GM19395 (cell line): Measurements from ENCODE around the gene RAPGEF4.
"Not testable (repeated sequence)": the region's sequence is repeated elsewhere in the genome, so short reads cannot be mapped to it uniquely, and the experiment has no call there.

Experiments
- ATAC-seq: cut with Tn5 transposase; IDR thresholded peaks from one replicate; pipeline ENCODE4 v1.9.1; 2021; ENCODE audit warnings: mild to moderate bottlenecking, moderate library complexity; ENCODE audit not compliant: unreplicated experiment

Gene RAPGEF4

DNA sequence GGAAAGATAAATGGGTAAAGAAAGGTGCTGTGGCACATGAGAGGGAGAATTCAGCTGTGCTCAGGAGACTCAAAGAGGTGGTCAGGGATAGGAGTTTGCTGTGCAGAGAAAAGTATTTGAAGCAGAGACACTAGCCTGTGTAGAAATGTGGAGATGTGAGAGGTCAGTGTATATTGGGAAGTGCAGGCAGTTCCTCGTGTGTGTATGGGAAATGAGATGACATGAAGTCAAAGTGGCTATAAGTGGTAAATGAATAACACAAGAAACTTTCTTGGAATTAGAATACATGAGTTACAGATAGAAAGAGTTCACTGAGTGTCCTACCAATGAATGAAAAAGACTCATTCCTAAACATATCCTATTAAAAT is 351.6 kb downstream of the RAPGEF4 start:
- ATAC-seq: no peak

DNA sequence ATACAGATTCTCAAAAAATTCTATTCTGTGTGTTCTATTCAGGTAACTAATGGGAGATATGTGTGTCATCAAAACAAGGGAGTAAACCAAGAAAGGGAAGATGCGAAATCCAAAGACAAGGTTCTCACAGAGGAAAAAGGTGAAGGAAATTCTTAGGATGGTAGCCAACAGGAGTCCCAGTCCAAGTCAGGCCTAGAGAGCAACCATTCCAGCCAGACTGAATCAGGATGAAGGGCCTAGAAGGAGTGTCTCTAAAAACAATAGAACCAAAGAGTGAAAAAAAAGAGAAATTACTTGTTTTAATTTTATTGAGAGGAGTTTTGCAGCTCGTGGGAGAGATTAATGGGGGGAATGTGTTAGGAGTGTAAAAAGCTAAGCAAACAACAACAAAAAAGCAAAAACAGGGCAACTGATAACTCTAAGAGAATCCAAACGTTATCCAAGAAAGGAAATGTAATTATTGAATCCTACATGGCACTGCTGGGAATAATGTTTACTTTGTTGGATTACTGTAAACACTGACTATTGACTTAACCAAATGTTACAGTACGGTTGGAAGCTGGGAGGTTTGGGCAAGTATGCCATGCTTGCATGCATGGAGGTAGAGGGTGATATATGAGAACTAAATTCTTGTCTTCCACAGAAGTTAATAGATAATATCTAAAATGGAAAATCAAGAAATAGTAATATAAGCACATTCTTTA is 352.3 kb downstream of the RAPGEF4 start:
- no peak for ATAC-seq

DNA sequence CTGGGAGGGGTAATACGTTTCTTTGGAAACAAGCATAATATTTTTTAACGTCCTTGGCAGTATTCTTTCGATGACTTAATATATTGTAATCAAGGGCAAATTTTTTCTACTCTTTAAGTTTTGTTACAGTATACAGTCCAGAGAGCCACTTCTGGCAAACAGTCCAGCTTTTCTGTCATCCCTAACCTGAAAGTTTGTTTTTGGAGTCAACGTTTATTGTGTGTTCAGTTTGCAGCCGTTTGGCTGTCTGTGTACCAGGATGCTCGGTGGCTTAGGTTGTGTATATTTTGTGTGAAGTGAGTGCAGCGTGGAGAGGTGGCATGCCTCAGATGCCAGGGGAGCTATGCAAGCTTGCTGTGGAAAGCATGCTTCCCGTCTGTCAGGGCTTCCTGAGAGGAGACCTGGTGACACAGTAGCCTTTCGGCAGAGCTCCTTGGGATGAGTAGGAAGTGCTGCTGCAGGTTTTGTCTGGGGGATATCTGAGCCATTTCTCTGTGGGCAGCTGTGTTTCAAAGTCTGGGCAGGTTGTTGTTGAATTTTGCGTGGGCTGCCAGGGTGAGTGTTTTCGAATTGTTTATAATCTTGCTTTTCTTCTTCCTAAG is 354.7 kb downstream of the RAPGEF4 start:
- ATAC-seq: no peak

GRCh38 chr2:173090973-173091660 is 355.5 kb downstream of the RAPGEF4 start:
- no peak for ATAC-seq

DNA sequence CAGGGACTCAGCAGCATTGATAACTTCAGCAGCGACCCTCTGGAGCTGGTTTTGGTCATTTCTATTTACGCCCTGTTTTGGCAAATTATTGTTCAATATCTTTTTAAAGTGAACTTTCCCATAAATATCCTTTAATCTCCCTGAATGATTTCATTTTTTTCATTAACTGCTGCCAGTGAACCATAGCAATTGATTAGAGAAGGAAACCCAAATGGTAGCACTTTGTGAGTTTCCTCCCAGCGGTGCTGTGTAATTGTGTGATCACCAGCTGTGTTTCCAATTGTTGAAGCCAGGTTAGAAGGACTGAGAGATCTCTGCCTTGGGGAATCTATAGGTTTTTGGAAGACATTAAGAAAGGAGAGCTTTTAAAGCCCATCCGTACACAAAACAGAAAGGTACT is 356.3 kb downstream of the RAPGEF4 start:
- no peak for ATAC-seq

DNA sequence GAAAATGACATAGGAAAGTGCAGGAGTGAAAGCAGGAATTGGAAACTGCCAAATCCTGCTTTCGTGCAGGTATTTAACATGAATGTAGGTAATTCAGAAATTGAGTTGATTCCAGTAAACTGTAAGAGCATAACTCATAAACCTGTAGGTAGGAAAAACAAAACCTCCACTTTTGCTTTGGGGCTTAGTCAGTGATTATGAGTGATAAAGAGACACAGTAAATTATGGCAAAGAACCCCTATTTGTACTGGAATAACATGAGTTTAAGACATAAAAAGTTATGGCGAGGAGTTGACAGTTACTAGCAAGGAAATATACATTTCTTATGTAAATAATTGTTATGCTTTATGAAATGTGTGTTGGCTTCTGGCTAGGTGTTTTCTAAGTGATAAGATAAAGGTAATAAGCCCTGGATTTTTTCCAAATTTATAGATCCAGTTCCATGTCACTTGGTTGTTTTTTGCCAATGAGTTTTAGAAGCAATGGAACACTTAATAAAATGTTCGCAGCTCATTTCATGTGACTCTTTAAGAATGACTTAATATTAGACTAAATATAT is 357.3 kb downstream of the RAPGEF4 start:
- no peak for ATAC-seq

- ATAC-seq: not testable (repeated sequence)
Measured at GRCh38 chr2:173093617-173094016, 358.0 kb downstream of the RAPGEF4 start.

DNA sequence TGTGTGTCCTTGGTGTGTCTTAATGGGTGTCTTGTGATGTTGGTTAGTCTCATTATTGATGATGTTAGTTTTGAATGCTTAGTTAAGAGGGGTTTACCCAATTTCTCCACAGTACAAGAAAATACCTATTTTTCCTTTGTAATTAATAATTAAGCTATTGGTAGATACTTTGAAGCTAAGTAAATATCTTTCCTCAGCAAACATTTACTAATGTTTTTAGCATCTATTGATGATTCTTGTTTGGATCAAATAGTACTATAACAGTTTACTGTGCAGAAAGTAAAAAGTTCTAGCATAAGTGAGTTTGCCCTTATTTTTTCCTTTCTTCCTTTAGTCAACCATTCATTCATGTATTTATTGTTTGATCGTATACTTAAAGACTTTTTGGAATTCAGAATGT is 359.1 kb downstream of the RAPGEF4 start:
- ATAC-seq: no peak

DNA sequence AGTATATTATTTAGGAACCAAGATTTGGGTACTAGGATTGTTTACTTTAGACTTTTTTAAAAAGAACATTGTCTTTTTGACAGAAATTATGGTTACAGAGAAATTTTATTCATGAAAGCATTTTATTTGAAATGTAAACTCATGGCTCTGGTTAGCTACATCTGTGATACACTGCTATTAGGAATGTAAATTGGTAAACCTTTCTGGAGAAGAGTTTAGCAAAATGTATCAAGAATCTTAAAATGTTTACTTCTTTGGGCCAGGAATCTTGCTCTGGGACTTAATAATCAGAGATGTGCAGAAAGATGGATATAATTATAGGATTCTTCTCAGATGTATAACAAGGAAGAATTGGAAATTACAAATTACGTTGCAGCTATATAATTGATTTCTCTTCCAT is 359.7 kb downstream of the RAPGEF4 start:
- no peak for ATAC-seq

DNA sequence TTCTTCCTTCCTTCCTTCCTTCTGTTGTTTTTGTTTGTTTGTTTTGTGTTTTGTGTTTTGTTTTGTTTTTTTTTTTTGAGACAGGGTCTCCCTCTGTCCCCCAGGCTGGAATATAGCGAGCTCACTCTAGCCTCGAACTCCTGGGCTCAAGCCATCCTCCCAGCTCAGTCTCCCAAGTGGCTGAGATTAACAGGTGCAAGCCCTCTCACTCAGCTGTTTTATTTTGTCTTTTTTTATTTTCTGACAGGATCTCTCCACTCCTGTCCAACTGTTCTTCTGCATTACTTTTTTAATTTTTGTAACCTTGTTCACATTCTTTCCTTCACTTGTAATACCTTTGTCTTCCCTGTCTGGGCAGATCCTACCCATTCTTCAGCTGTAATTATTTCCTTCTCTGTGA is 363.6 kb downstream of the RAPGEF4 start:
- no peak for ATAC-seq

GRCh38 chr2:173099804-173100203 is 364.2 kb downstream of the RAPGEF4 start:
- no peak for ATAC-seq

DNA sequence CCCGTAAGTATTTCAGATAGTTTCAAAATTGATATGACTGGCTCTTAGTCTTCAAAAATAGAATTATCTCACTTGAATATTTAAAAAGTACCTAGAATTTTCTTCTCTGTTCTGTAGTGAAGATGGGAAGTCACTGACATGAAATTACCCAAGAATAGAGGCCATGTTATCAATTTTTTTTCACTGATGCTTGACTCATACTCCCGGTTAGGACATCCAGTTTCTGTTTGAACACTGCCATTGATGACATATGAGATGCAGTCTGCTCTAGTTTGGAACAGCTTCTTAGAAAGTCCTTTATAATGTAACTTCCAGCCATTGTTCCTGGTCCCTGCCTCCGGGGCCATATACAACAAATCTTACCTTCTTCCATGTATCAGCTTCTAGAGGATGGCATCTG is 366.0 kb downstream of the RAPGEF4 start:
- peak; percentile 78 for ATAC-seq
